Gastrocnemius medialis (tissue), 4 donors: Measurements from ENCODE around the gene RAI1. TPM values are rescaled to one million over a fixed set of nuclear protein-coding genes. Genes with fewer than 3 reads are reported as not detected.

Experiments
- ATAC-seq, 2 donors: fragments of 150-250 bp; one replicate each; pipeline ENCODE4 v1.9.1; 2016
- DNase-seq, 2 donors: peaks; one replicate each; pipeline ENCODE4 v3.0.0-alpha.2; 2019
- H3K27ac ChIP-seq, 4 donors: fragments of 200-600 bp; sonication (generic); 1 replicate in 1 of 4; 2 replicates in 3 of 4; pipeline ENCODE4 v1.5.1; 2016 to 2018; ENCODE audit warnings: mild to moderate bottlenecking in 2 of 4, moderate library complexity in 1 of 4
- H3K27me3 ChIP-seq, 3 donors: fragments of 200-600 bp; sonication (generic) in 2 of 3; 1 replicate in 1 of 3; 2 replicates in 2 of 3; pipeline versions ENCODE4 v1.5.1 to v1.6.0; 2016 to 2019; ENCODE audit warnings: mild to moderate bottlenecking in 1 of 3, moderate library complexity in 1 of 3
- H3K36me3 ChIP-seq, 2 donors: fragments of 200-600 bp; sonication (generic) in 1 of 2; one replicate each; pipeline ENCODE4 v1.5.1; 2017 to 2018
- H3K4me1 ChIP-seq, 2 donors: fragments of 200-600 bp; sonication (generic) in 1 of 2; one replicate each; pipeline ENCODE4 v1.5.1; 2016 to 2017; ENCODE audit warnings: mild to moderate bottlenecking in 2 of 2
- H3K4me3 ChIP-seq, 4 donors: fragments of 200-600 bp; sonication (generic) in 3 of 4; 1 replicate in 1 of 4; 2 replicates in 3 of 4; pipeline ENCODE4 v1.5.1; 2016 to 2019; ENCODE audit warnings: mild to moderate bottlenecking in 2 of 4
- H3K9me3 ChIP-seq, 3 donors: fragments of 200-600 bp; sonication (generic) in 2 of 3; 1 replicate in 1 of 3; 2 replicates in 2 of 3; pipeline ENCODE4 v1.5.1; 2016 to 2019
- CTCF ChIP-seq, 5 experiments: fragments of 450-650 bp in 3 of 5; fragments of 200-600 bp in 2 of 5; sonication (generic) in 2 of 5; IDR thresholded peaks in 4 of 5; conservative IDR thresholded peaks in 1 of 5; 1 replicate in 4 of 5; 2 replicates in 1 of 5; pipeline ENCODE4 v1.5.1; 2016 to 2019; ENCODE audit warnings: antibody characterized with exemption in 5 of 5, mild to moderate bottlenecking in 3 of 5, moderate library complexity in 3 of 5
- POLR2A ChIP-seq, 2 donors: fragments of 450-650 bp; IDR thresholded peaks; one replicate each; pipeline ENCODE4 v1.6.1; 2017; ENCODE audit warnings: antibody characterized with exemption in 2 of 2, mild to moderate bottlenecking in 2 of 2, moderate library complexity in 2 of 2
- in situ Hi-C, 4 donors: fragments of 200-750 bp; cut with MboI; loops; one replicate each; pipeline versions ENCODE4 v1.15.0 to v1.8.0; 2017; ENCODE audit warnings: low sequenced_read_pairs in 4 of 4
- intact Hi-C: fragments of 100-400 bp; cut with DNase I; formaldehyde crosslinking; loops from one replicate; pipeline ENCODE4 v1.15.1; 2023; ENCODE audit warnings: low total_unique reads
- total RNA-seq, 4 donors: library from RNA; depleted of rRNA; stranded (reverse); fragments of >200 nt; gene quantifications; one replicate each; pipeline versions ENCODE4 v1.1.0 to v1.2.3, GENCODE V29; 2016

The RAI1 gene
- total RNA-seq, 4 donors from 2014 or later: 2.1 to 6.7 (median 4.3) TPM

DNA sequence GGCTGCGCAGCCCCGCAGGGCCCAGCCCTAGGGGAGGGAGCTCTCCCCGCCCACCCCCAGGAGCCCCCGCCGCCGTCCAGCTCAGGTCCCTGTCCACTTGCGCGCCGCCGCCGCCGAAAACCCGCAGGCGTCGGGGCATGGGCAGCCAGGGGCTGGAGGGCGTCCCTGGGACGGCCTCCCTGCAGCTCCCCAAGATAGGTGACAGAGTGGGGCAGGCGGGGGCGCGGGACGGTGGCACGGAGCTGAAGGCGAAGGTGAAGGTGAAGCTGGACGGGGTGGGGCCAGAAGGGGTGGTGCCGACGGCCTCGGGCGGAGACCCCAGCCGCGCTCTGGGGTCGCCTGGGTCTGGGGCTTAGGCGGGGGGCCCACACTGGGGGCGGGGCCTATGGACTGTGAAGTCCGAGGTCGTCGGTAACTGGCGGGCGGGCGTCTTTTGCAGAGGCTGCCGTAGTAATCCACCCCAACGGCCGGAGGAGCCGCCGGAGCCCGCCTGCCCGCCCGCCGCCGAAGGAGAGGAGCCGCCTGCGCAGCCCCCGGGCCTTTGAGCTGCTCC, 128.3 kb downstream of the RAI1 start:
- in situ Hi-C loops (loop anchor here in 3 of 4 donors (5.0 to 10.0 kb wide), 2 partner anchors 48 to 55 kb away; no protein-coding TSS in a partner anchor), intact Hi-C loops (loop anchor here (5.0 kb wide), 1 partner anchor 223 kb away; no protein-coding TSS in a partner anchor)
- H3K27ac ChIP-seq: peak overlapping the region; percentile 27 to 61 (median 46)
- H3K9me3 ChIP-seq: no peaks in the 10 kb centered on the region
- no peaks in the 10 kb centered on the region for H3K27me3 ChIP-seq
- no peak for TF ChIP-seq POLR2A (IDR thresholded peaks at IDR 0.05)
- TF ChIP-seq CTCF (IDR thresholded peaks at IDR 0.05 in 4 of 5, conservative IDR thresholded peaks at IDR 0.05 in 1 of 5): no peak
- H3K36me3 ChIP-seq: peaks cover 0 to 29% of the 10 kb centered on the region in 2 donors
- DNase-seq (no peak), ATAC-seq (no peak)
- peaks cover 23 to 29% of the 10 kb centered on the region in 2 donors for H3K4me1 ChIP-seq
- H3K4me3 ChIP-seq: peak overlapping the region in 2 of 4 donors; percentile 18 to 28

DNA sequence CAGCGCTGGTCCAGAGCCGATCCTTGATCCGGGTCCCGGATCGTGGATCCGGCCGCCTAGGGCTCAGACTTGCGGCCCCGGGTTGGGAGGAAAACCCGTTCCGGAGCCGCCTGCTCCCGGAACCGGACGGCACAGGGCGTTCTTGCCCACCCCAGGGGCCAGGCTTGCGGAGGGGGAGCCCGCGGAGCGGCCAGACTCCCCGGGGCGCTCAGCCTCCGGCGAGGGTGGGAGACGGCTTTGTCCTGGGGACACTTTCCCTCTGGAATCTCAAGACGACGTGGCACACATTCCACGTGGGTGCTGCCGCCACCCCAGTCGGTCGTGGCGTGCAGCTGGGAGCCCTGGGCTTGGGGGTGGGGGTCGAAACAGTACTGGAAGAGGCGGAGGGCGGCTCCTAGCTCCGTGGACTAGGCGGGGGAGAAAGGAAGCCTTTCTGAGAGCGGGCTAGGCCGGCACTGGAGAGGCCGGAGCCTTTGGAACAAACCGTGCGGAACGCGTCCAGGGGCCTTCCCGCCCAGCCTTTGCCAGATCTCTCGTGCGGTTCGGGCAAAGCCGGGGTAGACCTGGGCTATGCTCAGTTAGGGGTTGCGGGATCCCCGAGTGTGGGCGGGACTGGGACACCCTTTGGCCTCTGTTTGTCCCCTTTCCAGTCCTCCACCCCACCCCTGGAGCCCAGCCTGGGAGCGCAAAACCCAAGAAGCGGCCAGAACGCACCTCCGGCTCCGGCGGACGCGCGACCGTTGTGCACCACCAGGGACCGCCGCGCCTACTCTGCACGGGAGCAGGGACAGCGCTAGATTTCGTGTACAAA, 129.0 kb downstream of the RAI1 start:
- no peak for TF ChIP-seq CTCF (IDR thresholded peaks at IDR 0.05 in 4 of 5, conservative IDR thresholded peaks at IDR 0.05 in 1 of 5)
- TF ChIP-seq POLR2A (IDR thresholded peaks at IDR 0.05): no peak
- ATAC-seq: no peak
- intact Hi-C loops (loop anchor here (5.0 kb wide), 1 partner anchor 222 kb away; no protein-coding TSS in a partner anchor), in situ Hi-C loops (loop anchor here in 1 of 4 donors (5.0 kb wide), 1 partner anchor 47 kb away; no protein-coding TSS in a partner anchor)
- peak overlapping the region in 2 of 4 donors; percentile 18 to 28 for H3K4me3 ChIP-seq
- DNase-seq: no peak
- H3K9me3 ChIP-seq: no peaks in the 10 kb centered on the region
- no peaks in the 10 kb centered on the region for H3K27me3 ChIP-seq
- H3K4me1 ChIP-seq: peaks cover 29 to 33% of the 10 kb centered on the region in 2 donors
- H3K27ac ChIP-seq: peak overlapping the region; percentile 27 to 61 (median 46)
- peaks cover 0 to 30% of the 10 kb centered on the region in 2 donors for H3K36me3 ChIP-seq

DNA sequence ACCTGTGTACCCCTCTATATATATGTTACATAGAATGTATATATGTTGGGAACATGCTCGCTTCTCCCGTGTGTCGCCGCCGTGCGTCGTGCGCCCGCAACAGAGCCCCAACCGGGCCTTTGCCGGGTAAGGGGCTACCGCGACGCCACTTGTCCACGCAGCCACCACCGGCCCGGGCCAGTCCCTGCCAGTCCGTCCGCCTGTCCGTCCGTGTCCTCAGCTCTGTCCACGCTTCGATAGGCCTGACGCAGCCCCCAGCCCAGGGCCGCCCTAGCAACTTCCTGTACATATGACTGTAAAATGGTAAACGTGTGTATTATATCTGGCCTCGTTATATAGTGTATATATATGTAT, 129.6 kb downstream of the RAI1 start:
- H3K36me3 ChIP-seq: peaks cover 0 to 30% of the 10 kb centered on the region in 2 donors

More for the DNA sequence above, 129.6 kb downstream of the RAI1 start:
- in situ Hi-C loops: loop anchor here in 1 of 4 donors (5.0 kb wide), 1 partner anchor 46 kb away; no protein-coding TSS in a partner anchor
- no peak overlapping the region for H3K4me3 ChIP-seq
- no peaks in the 10 kb centered on the region for H3K27me3 ChIP-seq
- peak overlapping the region in 1 of 4 donors; percentile 27 for H3K27ac ChIP-seq
- no peaks in the 10 kb centered on the region for H3K9me3 ChIP-seq
- intact Hi-C loops: loop anchor here (5.0 kb wide), 1 partner anchor 221 kb away; no protein-coding TSS in a partner anchor
- H3K4me1 ChIP-seq: peaks cover 27 to 33% of the 10 kb centered on the region in 2 donors
- DNase-seq: no peak
- no peak for ATAC-seq
- TF ChIP-seq CTCF (IDR thresholded peaks at IDR 0.05 in 4 of 5, conservative IDR thresholded peaks at IDR 0.05 in 1 of 5) (no peak), POLR2A (IDR thresholded peaks at IDR 0.05) (no peak)
